ENCODE measurements around the gene SASH1. TPM values are rescaled to one million over a fixed set of nuclear protein-coding genes. Genes with fewer than 3 reads are reported as not detected.

SASH1 gene
- total RNA-seq, 1 donor from 2014 or later = 70.2 TPM

DNA sequence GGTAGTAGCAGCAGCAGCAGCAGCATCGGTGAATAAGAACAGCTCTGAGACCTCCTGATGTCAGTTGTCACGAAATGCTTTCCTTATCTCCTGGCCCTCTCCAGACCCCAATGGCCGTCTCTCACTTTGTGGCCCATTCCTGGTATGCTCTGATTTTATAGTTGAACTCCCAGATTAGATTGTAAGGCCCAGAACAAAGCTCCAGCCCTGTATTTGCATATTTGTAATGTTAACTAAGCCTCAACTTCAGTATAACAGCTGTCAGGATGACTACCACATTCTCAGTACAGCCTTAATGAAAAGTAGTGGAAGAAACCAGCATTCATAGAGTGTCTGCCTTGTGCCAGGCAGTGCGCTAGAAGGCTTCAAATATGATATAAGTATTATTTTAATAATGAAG lies 180.9 kb downstream of the SASH1 start:
- H3K27me3 ChIP-seq = no peaks in the 10 kb centered on the region
- TF ChIP-seq, protein P1, sequence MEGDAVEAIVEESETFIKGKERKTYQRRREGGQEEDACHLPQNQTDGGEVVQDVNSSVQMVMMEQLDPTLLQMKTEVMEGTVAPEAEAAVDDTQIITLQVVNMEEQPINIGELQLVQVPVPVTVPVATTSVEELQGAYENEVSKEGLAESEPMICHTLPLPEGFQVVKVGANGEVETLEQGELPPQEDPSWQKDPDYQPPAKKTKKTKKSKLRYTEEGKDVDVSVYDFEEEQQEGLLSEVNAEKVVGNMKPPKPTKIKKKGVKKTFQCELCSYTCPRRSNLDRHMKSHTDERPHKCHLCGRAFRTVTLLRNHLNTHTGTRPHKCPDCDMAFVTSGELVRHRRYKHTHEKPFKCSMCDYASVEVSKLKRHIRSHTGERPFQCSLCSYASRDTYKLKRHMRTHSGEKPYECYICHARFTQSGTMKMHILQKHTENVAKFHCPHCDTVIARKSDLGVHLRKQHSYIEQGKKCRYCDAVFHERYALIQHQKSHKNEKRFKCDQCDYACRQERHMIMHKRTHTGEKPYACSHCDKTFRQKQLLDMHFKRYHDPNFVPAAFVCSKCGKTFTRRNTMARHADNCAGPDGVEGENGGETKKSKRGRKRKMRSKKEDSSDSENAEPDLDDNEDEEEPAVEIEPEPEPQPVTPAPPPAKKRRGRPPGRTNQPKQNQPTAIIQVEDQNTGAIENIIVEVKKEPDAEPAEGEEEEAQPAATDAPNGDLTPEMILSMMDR (IDR thresholded peaks at IDR 0.05) = no peak
- H3K27ac ChIP-seq = peak overlapping the region; percentile 43 to 46
- H3K9me3 ChIP-seq = no peaks in the 10 kb centered on the region
- intact Hi-C loops (cut with DNase I) = no loop called here
- no peak for DNase-seq (ENCODE audit: low spot score in 2 of 2)
- H3K36me3 ChIP-seq = peaks cover 10 to 20% of the 10 kb centered on the region in 2 donors
- peaks cover 0 to 39% of the 10 kb centered on the region in 2 donors for H3K4me1 ChIP-seq
- H3K4me3 ChIP-seq = no peak overlapping the region

DNA sequence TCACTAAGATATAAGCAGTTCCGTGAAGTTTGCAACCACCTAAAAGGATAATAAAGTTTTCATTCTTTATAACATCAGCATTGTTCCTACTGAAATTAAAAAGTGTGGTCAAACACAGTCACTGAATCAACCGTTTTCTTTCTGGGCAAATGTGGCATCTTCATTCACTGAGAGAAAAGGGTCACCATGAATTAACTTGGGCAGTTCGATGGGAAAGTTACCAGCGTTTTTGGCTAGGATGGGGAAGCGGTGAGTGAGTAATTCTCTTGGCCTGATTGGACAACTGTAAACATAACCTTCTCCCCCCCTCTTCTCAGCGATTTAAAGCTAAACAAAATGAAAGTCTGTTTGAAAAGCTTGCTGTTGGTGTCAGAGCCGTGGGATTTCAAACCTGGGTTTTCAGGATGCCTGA lies 181.8 kb downstream of the SASH1 start:
- peaks cover 0 to 39% of the 10 kb centered on the region in 2 donors for H3K4me1 ChIP-seq
- peaks cover 10 to 19% of the 10 kb centered on the region in 2 donors for H3K36me3 ChIP-seq
- TF ChIP-seq, protein P1 (IDR thresholded peaks at IDR 0.05) = no peak
- peak overlapping the region; percentile 82 to 85 for H3K27ac ChIP-seq
- intact Hi-C loops (cut with DNase I) = loop anchor here (2.0 kb wide), 1 partner anchor 16 kb away; no protein-coding TSS in a partner anchor
- H3K27me3 ChIP-seq = no peaks in the 10 kb centered on the region
- H3K4me3 ChIP-seq = peak overlapping the region; percentile 24 to 57
- DNase-seq (ENCODE audit: low spot score in 2 of 2) = peak in 1 of 2 donors; percentile 68
- no peaks in the 10 kb centered on the region for H3K9me3 ChIP-seq

DNA sequence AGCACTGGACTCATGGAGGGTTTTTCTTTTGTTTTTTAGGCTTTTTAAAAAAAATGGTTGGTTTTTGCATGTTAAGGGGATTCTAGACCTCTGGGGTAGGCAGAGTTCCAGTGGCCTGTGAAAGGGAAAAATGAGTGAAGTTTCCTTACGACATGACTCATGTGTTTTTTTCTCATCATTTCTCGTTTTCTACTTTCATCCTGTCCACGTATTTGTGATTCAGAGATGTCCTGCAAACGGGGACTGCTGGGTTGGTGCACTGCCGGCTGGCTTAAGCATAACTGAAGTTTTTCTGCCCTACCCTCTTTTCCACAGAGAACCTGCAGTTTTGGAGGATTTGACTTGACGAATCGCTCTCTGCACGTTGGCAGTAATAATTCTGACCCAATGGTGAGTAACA lies 182.3 kb downstream of the SASH1 start:
- Histone ChIP-seq H3K4me1 (peaks cover 0 to 44% of the 10 kb centered on the region in 2 donors), H3K27me3 (no peaks in the 10 kb centered on the region), H3K36me3 (peaks cover 6 to 14% of the 10 kb centered on the region in 2 donors), H3K4me3 (peak overlapping the region; percentile 24 to 57), H3K9me3 (no peaks in the 10 kb centered on the region), H3K27ac (peak overlapping the region; percentile 82 to 85)
- DNase-seq (ENCODE audit: low spot score in 2 of 2) = peak in 1 of 2 donors; percentile 77
- intact Hi-C loops (cut with DNase I) = loop anchor here (1.0 to 5.0 kb wide), 4 partner anchors 16 to 183 kb away; partner anchors contain the start of gene SASH1
- TF ChIP-seq, protein P1 (IDR thresholded peaks at IDR 0.05) = no peak

DNA sequence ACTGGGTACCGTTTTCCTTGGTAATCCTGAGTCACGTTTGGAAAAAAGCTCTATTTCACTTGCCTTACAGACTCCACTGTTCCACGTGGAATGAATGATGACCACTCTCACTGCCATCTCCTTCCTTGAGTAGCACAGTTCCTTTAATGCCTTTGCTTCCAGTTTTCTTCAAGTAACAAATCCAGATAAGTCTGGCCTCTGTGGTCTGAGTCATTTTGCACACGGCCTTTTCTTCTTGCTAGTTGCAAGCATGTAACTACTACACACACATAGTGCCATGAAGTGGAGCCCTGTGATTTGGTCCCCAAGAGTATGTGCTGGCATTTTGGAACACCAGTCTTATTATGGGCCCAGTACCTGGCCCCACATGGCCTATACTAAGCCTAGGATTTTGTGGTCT lies 182.8 kb downstream of the SASH1 start:
- TF ChIP-seq, protein P1 (IDR thresholded peaks at IDR 0.05) = no peak
- Histone ChIP-seq H3K27me3 (no peaks in the 10 kb centered on the region), H3K27ac (peak overlapping the region; percentile 82 to 85), H3K9me3 (no peaks in the 10 kb centered on the region), H3K4me1 (peaks cover 0 to 41% of the 10 kb centered on the region in 2 donors), H3K4me3 (peak overlapping the region in 1 of 2 donors; percentile 57), H3K36me3 (peaks cover 1 to 9% of the 10 kb centered on the region in 2 donors)
- DNase-seq (ENCODE audit: low spot score in 2 of 2) = peak; percentile 46 to 79
- intact Hi-C loops (cut with DNase I) = loop anchor here (1.0 to 5.0 kb wide), 4 partner anchors 17 to 183 kb away; partner anchors contain the start of gene SASH1

DNA sequence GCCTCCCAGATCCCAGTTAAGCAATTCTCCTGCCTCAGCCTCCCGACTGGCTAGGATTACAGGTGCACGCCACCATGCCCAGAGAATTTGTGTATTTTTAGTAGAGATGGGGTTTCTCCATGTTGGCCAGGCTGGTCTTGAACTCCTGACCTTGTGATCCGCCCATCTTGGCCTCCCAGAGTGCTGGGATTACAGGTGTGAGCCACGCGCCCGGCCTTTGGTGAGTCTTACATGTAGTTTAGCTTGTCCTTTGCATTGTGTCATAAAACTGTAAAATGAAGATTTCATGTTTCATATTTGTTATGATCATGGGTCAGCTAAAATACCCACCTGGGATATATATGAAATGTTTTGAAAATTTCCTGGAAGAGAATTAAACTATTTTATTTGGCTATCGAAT lies 183.5 kb downstream of the SASH1 start:
- Histone ChIP-seq H3K9me3 (no peaks in the 10 kb centered on the region), H3K4me3 (no peak overlapping the region), H3K36me3 (peaks cover 0 to 7% of the 10 kb centered on the region in 2 donors), H3K4me1 (peaks cover 0 to 40% of the 10 kb centered on the region in 2 donors), H3K27ac (peak overlapping the region; percentile 82 to 85), H3K27me3 (no peaks in the 10 kb centered on the region)
- peak in 1 of 2 donors; percentile 62 for DNase-seq (ENCODE audit: low spot score in 2 of 2)
- TF ChIP-seq, protein P1 (IDR thresholded peaks at IDR 0.05) = no peak
- intact Hi-C loops (cut with DNase I) = loop anchor here (2.0 to 5.0 kb wide), 2 partner anchors 59 to 119 kb away; no protein-coding TSS in a partner anchor
